Liver (tissue), 9 donors: Measurements from ENCODE around the gene CS. TPM values are rescaled to one million over a fixed set of nuclear protein-coding genes. Genes with fewer than 3 reads are reported as not detected.

ENCODE experiments used
- DNase-seq: peaks from one replicate; pipeline ENCODE4 v3.0.0-alpha.2; 2017; ENCODE audit warnings: low spot score
- H3K27ac ChIP-seq, 2 donors: one replicate each; pipeline ENCODE4 v1.7.0; 2013; ENCODE audit warnings: inconsistent platforms in 2 of 2, low read length in 2 of 2, control low read depth in 1 of 2, low read depth in 1 of 2, mild to moderate bottlenecking in 1 of 2
- H3K27me3 ChIP-seq, 4 donors: one replicate each; pipeline versions ENCODE4 v1.6.1 to v1.7.0; 2013; ENCODE audit warnings: low read length in 3 of 4, inconsistent platforms in 1 of 4, mild to moderate bottlenecking in 1 of 4, moderate library complexity in 1 of 4; ENCODE audit not compliant: control insufficient read depth in 4 of 4, insufficient read depth in 4 of 4
- H3K36me3 ChIP-seq, 4 donors: one replicate each; pipeline versions ENCODE4 v1.6.1 to v1.7.0; 2013; ENCODE audit warnings: low read length in 3 of 4, mild to moderate bottlenecking in 3 of 4, low read depth in 1 of 4, moderate library complexity in 1 of 4; ENCODE audit not compliant: control insufficient read depth in 4 of 4, insufficient read depth in 3 of 4
- H3K4me1 ChIP-seq, 4 donors: one replicate each; pipeline versions ENCODE4 v1.6.1 to v1.7.0; 2013; ENCODE audit warnings: low read length in 3 of 4, mild to moderate bottlenecking in 3 of 4, moderate library complexity in 1 of 4; ENCODE audit not compliant: control insufficient read depth in 4 of 4, insufficient read depth in 4 of 4
- H3K4me3 ChIP-seq, 3 donors: one replicate each; pipeline versions ENCODE4 v1.6.1 to v1.7.0; 2013; ENCODE audit warnings: low read length in 3 of 3, control low read depth in 1 of 3, low read depth in 1 of 3, mild to moderate bottlenecking in 1 of 3
- H3K9ac ChIP-seq, 2 donors: one replicate each; pipeline ENCODE4 v1.7.0; 2013; ENCODE audit warnings: low read length in 2 of 2, mild to moderate bottlenecking in 2 of 2, moderate library complexity in 2 of 2, control low read depth in 1 of 2, low read depth in 1 of 2
- H3K9me3 ChIP-seq, 4 donors: one replicate each; pipeline versions ENCODE4 v1.6.1 to v1.7.0; 2013; ENCODE audit warnings: low read length in 3 of 4; ENCODE audit not compliant: control insufficient read depth in 4 of 4
- EGR1 ChIP-seq, 2 donors: IDR thresholded peaks; 2 replicates each; pipeline ENCODE4 v1.6.1; 2016 to 2018; ENCODE audit warnings: antibody characterized with exemption in 2 of 2, low read depth in 2 of 2
- FOXA1 ChIP-seq: IDR thresholded peaks from 2 replicates; pipeline ENCODE4 v1.6.1; 2016; ENCODE audit warnings: antibody characterized with exemption
- FOXA2 ChIP-seq: IDR thresholded peaks from 2 replicates; pipeline ENCODE4 v1.6.1; 2016; ENCODE audit warnings: antibody characterized with exemption
- GABPA ChIP-seq, 2 donors: IDR thresholded peaks in 1 of 2; conservative IDR thresholded peaks in 1 of 2; 2 replicates each; pipeline ENCODE4 v1.6.1; 2016; ENCODE audit warnings: antibody characterized with exemption in 2 of 2, mild to moderate bottlenecking in 1 of 2, moderate library complexity in 1 of 2
- HNF4A ChIP-seq, 2 donors: conservative IDR thresholded peaks; 2 replicates each; pipeline ENCODE4 v1.6.1; 2016; ENCODE audit warnings: antibody characterized with exemption in 2 of 2, mild to moderate bottlenecking in 2 of 2
- HNF4G ChIP-seq: IDR thresholded peaks from 2 replicates; pipeline ENCODE4 v1.6.1; 2016; ENCODE audit warnings: antibody characterized with exemption
- JUND ChIP-seq, 2 donors: IDR thresholded peaks; 2 replicates each; pipeline ENCODE4 v1.6.1; 2016; ENCODE audit warnings: antibody characterized with exemption in 2 of 2
- MAX ChIP-seq: IDR thresholded peaks from 2 replicates; pipeline ENCODE4 v1.6.1; 2016; ENCODE audit warnings: antibody characterized with exemption
- NR2F2 ChIP-seq: IDR thresholded peaks from 2 replicates; pipeline ENCODE4 v1.6.1; 2016; ENCODE audit warnings: antibody characterized with exemption
- RAD21 ChIP-seq, 2 donors: IDR thresholded peaks; 2 replicates each; pipeline ENCODE4 v1.6.1; 2016; ENCODE audit warnings: antibody characterized with exemption in 2 of 2, mild to moderate bottlenecking in 2 of 2
- RXRA ChIP-seq, 2 donors: IDR thresholded peaks; 2 replicates each; pipeline ENCODE4 v1.6.1; 2017 to 2018; ENCODE audit warnings: antibody characterized with exemption in 2 of 2, mild to moderate bottlenecking in 1 of 2
- SP1 ChIP-seq: IDR thresholded peaks from 2 replicates; pipeline ENCODE4 v1.6.1; 2018; ENCODE audit warnings: antibody characterized with exemption, mild to moderate bottlenecking
- TAF1 ChIP-seq: conservative IDR thresholded peaks from 2 replicates; pipeline ENCODE4 v1.6.1; 2016; ENCODE audit warnings: antibody characterized with exemption, mild to moderate bottlenecking
- YY1 ChIP-seq: IDR thresholded peaks from 2 replicates; pipeline ENCODE4 v1.6.1; 2016; ENCODE audit warnings: antibody characterized with exemption, mild to moderate bottlenecking
- ZBTB33 ChIP-seq: IDR thresholded peaks from 2 replicates; pipeline ENCODE4 v1.6.1; 2016; ENCODE audit warnings: antibody characterized with exemption
- WGBS: extraction: QIAGEN DNeasy Blood & Tissue Kit; methylation state at CpG from one replicate; pipeline ENCODE4 v1.1.7; 2013; 5-methylcytosine and 5-hydroxymethylcytosine counted together
- polyA plus RNA-seq, 2 donors: library from polyadenylated mRNA; stranded (reverse) in 1 of 2; unstranded in 1 of 2; fragments of 200-250 nt in 1 of 2; fragments of >200 nt in 1 of 2; fragmentation: Nextera tagmentation in 1 of 2; extraction: Ambion mirVana in 1 of 2; gene quantifications; one replicate each; pipeline versions ENCODE4 v1.2.1 to v1.2.3, GENCODE V29; 2013 to 2015
- total RNA-seq, 2 donors: library from RNA; depleted of rRNA; stranded (reverse); fragments of >200 nt; gene quantifications; one replicate each; pipeline ENCODE4 v1.2.3, GENCODE V29; 2014
- TF ChIP-seq, protein P1 (sequence below): fragments of 150-350 bp; IDR thresholded peaks from 2 replicates; pipeline ENCODE4 v1.5.1; 2017; ENCODE audit warnings: improper control_type of control experiment, low read depth, low read length; ENCODE audit not compliant: missing input control
- TF ChIP-seq, protein P2 (sequence below): IDR thresholded peaks from 2 replicates; pipeline ENCODE4 v1.6.1; 2016; ENCODE audit warnings: antibody characterized with exemption, mild to moderate bottlenecking
- TF ChIP-seq, protein P3 (sequence below): IDR thresholded peaks from 2 replicates; pipeline ENCODE4 v1.6.1; 2016; ENCODE audit warnings: antibody characterized with exemption
- donor health status: healthy.
- donor health status: healthy.
- donor health status: healthy.
- donor health status: healthy.
- donor health status: healthy.

CS gene
- total and polyA plus RNA-seq, 4 donors = 33.8 to 79.9 (median 47.5) TPM

GRCh38 chr12:56339158-56339422, 39.0 kb upstream of the CS start:
- Histone ChIP-seq H3K4me1 (peaks cover 0 to 5% (median 3%) of the 10 kb centered on the region in 4 donors), H3K4me3 (no peak overlapping the region), H3K9ac (no peak overlapping the region), H3K36me3 (peaks cover 6 to 24% (median 17%) of the 10 kb centered on the region in 4 donors), H3K27me3 (no peaks in the 10 kb centered on the region), H3K9me3 (no peaks in the 10 kb centered on the region), H3K27ac (no peak overlapping the region)
- TF ChIP-seq SP1 = no peak
- TF ChIP-seq, protein P1, sequence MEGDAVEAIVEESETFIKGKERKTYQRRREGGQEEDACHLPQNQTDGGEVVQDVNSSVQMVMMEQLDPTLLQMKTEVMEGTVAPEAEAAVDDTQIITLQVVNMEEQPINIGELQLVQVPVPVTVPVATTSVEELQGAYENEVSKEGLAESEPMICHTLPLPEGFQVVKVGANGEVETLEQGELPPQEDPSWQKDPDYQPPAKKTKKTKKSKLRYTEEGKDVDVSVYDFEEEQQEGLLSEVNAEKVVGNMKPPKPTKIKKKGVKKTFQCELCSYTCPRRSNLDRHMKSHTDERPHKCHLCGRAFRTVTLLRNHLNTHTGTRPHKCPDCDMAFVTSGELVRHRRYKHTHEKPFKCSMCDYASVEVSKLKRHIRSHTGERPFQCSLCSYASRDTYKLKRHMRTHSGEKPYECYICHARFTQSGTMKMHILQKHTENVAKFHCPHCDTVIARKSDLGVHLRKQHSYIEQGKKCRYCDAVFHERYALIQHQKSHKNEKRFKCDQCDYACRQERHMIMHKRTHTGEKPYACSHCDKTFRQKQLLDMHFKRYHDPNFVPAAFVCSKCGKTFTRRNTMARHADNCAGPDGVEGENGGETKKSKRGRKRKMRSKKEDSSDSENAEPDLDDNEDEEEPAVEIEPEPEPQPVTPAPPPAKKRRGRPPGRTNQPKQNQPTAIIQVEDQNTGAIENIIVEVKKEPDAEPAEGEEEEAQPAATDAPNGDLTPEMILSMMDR = no peak
- no peak for TF ChIP-seq JUND (IDR thresholded peaks at IDR 0.05)
- no peak for TF ChIP-seq ZBTB33
- TF ChIP-seq EGR1 (IDR thresholded peaks at IDR 0.05; ENCODE audit: low read depth in 2 of 2) = no peak
- no peak for TF ChIP-seq FOXA2
- no peak for TF ChIP-seq MAX
- no peak for TF ChIP-seq RXRA (IDR thresholded peaks at IDR 0.05)
- no peak for TF ChIP-seq FOXA1
- TF ChIP-seq, protein P2, sequence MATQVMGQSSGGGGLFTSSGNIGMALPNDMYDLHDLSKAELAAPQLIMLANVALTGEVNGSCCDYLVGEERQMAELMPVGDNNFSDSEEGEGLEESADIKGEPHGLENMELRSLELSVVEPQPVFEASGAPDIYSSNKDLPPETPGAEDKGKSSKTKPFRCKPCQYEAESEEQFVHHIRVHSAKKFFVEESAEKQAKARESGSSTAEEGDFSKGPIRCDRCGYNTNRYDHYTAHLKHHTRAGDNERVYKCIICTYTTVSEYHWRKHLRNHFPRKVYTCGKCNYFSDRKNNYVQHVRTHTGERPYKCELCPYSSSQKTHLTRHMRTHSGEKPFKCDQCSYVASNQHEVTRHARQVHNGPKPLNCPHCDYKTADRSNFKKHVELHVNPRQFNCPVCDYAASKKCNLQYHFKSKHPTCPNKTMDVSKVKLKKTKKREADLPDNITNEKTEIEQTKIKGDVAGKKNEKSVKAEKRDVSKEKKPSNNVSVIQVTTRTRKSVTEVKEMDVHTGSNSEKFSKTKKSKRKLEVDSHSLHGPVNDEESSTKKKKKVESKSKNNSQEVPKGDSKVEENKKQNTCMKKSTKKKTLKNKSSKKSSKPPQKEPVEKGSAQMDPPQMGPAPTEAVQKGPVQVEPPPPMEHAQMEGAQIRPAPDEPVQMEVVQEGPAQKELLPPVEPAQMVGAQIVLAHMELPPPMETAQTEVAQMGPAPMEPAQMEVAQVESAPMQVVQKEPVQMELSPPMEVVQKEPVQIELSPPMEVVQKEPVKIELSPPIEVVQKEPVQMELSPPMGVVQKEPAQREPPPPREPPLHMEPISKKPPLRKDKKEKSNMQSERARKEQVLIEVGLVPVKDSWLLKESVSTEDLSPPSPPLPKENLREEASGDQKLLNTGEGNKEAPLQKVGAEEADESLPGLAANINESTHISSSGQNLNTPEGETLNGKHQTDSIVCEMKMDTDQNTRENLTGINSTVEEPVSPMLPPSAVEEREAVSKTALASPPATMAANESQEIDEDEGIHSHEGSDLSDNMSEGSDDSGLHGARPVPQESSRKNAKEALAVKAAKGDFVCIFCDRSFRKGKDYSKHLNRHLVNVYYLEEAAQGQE = no peak
- no peak for TF ChIP-seq NR2F2
- no peak for TF ChIP-seq RAD21 (IDR thresholded peaks at IDR 0.05)
- TF ChIP-seq, protein P3, sequence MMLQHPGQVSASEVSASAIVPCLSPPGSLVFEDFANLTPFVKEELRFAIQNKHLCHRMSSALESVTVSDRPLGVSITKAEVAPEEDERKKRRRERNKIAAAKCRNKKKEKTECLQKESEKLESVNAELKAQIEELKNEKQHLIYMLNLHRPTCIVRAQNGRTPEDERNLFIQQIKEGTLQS = no peak
- no peak for TF ChIP-seq TAF1
- TF ChIP-seq GABPA (IDR thresholded peaks at IDR 0.05 in 1 of 2, conservative IDR thresholded peaks at IDR 0.05 in 1 of 2) = no peak
- TF ChIP-seq YY1 = no peak
- no peak for TF ChIP-seq HNF4A (conservative IDR thresholded peaks at IDR 0.05)
- TF ChIP-seq HNF4G = no peak
- no peak for DNase-seq
- 98% methylated on average over 1 of the region's 1 CpG for WGBS
